ENCODE measurements around the gene ZNF799. TPM values are rescaled to one million over a fixed set of nuclear protein-coding genes. Genes with fewer than 3 reads are reported as not detected.
A peak's percentile ranks its signal among the peaks of the same experiment; 100 is the strongest.
"Not testable (repeated sequence)": the region's sequence is repeated elsewhere in the genome, so short reads cannot be mapped to it uniquely, and the experiment has no call there.

Gene ZNF799
- total and polyA plus RNA-seq, 8 donors: 0.45 to 6.7 (median 2.9) TPM

DNA sequence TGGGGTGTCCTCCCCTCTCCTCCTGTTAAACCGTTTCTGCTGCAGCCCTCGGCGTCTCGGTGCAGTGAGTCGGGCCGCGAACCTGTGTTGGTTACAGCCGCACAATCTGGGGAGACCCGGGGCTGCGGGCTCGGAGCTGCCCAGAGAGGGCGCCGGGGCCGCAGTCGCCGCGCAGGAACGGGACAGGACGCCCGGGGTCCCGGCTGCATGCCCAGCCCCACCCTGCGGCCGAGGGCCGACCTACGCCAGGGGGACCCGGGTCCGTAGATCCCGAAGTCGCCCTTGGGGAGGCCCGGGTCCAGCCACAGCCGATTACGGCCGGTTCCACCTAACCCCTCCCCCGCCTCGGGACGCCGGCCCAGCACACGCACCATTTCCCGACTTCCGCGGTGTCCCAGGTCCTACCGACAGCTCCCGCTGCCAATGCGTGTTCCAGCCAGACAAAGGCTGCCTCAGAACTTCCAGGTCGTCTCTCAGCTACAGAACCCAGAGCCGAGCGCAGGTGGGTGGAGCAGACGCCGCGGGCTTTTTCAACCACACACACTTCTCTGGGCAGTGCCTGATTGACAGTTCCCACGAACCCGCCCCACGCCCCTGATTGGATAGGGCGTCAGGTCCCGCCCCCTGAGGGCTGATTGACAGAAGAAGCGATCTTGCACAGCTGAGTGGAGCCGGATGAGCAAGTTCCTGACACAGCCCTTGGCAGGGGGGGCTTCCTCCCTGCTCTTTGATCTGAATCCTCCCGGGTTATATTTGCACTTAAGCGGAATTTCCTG lies 39.7 kb upstream of the ZNF799 start, which contains the start of gene ZNF443:
TSS of gene ZNF443 (minus strand) at position 481 of the 776 bp plus-strand sequence. CDS start at position 374, 107 bp downstream.
- TF ChIP-seq EP300 (IDR thresholded peaks at IDR 0.05) (no peak), POLR2AphosphoS5 (IDR thresholded peaks at IDR 0.05) (peak; percentile 40 to 87 (median 83))
- Histone ChIP-seq H3K27me3 (no peaks in the 10 kb centered on the region), H3K36me3 (no peaks in the 10 kb centered on the region), H3K9me3 (peaks cover 0 to 16% (median 3%) of the 10 kb centered on the region in 4 donors), H3K4me3 (peak within 1 kb of the TSS; percentile 52 to 84 (median 72)), H3K27ac (peak within 1 kb of the TSS; percentile 81 to 91 (median 90)), H3K4me1 (peaks cover 0 to 15% (median 6%) of the 10 kb centered on the region in 4 donors)
- WGBS, 5 donors: 0 to 1% (median 0%) methylated on average over 26 to 59 of the region's 59 CpGs
- intact Hi-C loops (cut with DNase I; ENCODE audit: low total_unique reads): no loop called here
- DNase-seq: peak; percentile 99 to 100

DNA sequence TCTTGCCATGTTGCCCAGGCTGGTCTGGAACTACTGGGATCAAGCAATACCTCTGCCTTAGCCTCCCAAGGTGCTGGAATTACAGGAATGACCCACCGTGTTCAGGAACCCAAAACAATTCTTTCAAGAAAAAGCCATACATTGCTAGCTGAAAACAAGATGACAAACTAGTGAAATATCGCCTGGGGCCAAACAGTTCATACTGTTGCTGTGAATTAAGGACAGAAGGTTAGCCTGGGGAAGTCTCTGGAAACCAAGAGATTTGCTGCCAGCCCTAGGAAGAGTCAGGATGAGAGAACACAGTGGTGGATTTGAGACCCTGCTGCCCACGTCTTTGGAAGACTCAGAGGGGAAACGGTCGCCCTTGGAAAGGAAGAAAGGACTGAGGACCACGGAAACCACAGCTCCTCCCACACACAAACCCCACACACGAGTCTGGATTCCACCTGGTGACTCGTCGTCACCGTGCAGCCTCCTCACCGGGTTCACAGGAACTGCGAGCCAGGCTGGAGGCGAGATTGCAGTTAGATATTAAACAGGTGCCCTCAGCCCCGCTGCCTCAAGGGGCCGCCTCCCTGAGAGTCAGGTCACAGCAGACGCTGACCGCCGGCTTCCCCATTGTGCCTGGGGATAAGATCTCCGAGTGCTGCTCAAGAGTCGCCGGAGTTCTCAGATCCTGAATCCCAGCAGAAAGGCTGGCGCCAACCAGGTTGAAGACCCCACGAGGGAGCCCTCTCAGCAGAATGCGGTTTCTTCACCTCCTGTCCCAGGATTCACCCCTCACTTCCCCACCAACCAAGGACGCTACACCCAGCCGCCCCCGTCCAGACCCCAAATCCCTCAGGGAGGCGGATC lies 38.8 kb upstream of the ZNF799 start:
- Histone ChIP-seq H3K4me3 (peak overlapping the region; percentile 52 to 84 (median 72)), H3K9me3 (peaks cover 0 to 11% (median 3%) of the 10 kb centered on the region in 4 donors), H3K27ac (peak overlapping the region; percentile 81 to 91 (median 90)), H3K4me1 (peaks cover 0 to 15% (median 6%) of the 10 kb centered on the region in 4 donors)
- peak; percentile 45 to 53 for DNase-seq
- H3K36me3 ChIP-seq; H3K27me3 ChIP-seq; intact Hi-C loops (cut with DNase I; ENCODE audit: low total_unique reads): not testable (repeated sequence)
- 1 to 4% (median 1%) methylated on average over 14 to 24 of the region's 28 CpGs for WGBS, 5 donors

DNA sequence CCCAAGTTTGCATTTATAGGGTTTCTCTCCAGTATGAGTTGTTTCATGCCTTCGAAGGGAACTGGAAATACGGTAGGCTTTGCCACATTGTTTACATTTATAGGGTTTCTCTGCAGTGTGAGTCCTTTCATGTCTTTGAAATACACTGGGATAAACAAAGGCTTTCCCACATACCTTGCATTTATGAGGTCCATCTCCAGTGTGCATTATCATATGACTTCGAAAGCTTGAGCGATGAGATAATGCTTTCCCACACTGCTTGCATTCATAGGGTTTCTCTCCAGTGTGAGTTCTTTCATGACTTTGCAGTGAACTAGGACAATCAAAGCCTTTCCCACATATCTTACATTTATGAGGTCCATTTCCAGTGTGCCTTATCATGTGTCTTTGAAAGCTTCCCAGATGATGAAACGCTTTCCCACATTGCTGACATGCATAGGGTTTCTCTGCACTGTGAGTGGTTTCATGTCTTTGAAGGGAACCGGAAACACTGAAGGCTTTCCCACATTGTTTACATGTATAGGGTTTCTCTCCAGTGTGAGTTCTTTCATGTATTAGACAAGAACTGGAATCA lies 29.7 kb upstream of the ZNF799 start:
- DNase-seq; intact Hi-C loops (cut with DNase I; ENCODE audit: low total_unique reads); H3K27ac ChIP-seq; H3K4me3 ChIP-seq; H3K27me3 ChIP-seq; H3K4me1 ChIP-seq: not testable (repeated sequence)
- 96 to 98% (median 98%) methylated on average over 6 of the region's 6 CpGs for WGBS, 5 donors
- Histone ChIP-seq H3K36me3 (peaks cover 11 to 37% (median 21%) of the 10 kb centered on the region in 4 donors), H3K9me3 (peaks cover 7 to 25% (median 12%) of the 10 kb centered on the region in 4 donors)

DNA sequence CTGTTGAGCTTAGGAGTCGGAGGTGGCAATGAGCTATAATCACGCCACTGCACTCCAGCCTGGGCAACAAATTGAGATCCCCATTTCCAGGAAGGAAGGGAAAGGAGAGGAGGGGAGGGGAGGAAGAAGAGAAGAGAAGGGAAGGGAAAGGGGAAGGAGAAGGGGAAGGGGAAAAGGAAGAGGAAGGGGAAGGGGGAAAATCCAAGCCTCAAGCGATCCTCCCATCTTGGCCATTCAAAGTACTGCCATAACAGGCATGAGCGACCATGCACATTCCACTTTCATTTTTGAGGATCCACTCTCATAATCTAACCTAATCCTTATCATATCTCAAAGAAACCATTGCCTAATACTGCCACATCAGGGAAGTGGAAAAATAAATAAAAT lies 24.8 kb upstream of the ZNF799 start:
- no peak overlapping the region for H3K27ac ChIP-seq
- DNase-seq: no peak
- H3K27me3 ChIP-seq: no peaks in the 10 kb centered on the region
- 94 to 98% (median 97%) methylated on average over 4 of the region's 4 CpGs for WGBS, 5 donors
- peaks cover 6 to 29% (median 10%) of the 10 kb centered on the region in 4 donors for H3K36me3 ChIP-seq
- H3K9me3 ChIP-seq: peaks cover 4 to 29% (median 16%) of the 10 kb centered on the region in 4 donors
- intact Hi-C loops (cut with DNase I; ENCODE audit: low total_unique reads): no loop called here
- H3K4me3 ChIP-seq: no peak overlapping the region
- H3K4me1 ChIP-seq: no peaks in the 10 kb centered on the region
- TF ChIP-seq EP300 (IDR thresholded peaks at IDR 0.05): no peak
- TF ChIP-seq, protein P1, sequence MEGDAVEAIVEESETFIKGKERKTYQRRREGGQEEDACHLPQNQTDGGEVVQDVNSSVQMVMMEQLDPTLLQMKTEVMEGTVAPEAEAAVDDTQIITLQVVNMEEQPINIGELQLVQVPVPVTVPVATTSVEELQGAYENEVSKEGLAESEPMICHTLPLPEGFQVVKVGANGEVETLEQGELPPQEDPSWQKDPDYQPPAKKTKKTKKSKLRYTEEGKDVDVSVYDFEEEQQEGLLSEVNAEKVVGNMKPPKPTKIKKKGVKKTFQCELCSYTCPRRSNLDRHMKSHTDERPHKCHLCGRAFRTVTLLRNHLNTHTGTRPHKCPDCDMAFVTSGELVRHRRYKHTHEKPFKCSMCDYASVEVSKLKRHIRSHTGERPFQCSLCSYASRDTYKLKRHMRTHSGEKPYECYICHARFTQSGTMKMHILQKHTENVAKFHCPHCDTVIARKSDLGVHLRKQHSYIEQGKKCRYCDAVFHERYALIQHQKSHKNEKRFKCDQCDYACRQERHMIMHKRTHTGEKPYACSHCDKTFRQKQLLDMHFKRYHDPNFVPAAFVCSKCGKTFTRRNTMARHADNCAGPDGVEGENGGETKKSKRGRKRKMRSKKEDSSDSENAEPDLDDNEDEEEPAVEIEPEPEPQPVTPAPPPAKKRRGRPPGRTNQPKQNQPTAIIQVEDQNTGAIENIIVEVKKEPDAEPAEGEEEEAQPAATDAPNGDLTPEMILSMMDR (IDR thresholded peaks at IDR 0.05): no peak
- no peak for TF ChIP-seq POLR2AphosphoS5 (IDR thresholded peaks at IDR 0.05)
- TF ChIP-seq POLR2A (IDR thresholded peaks at IDR 0.05): no peak

DNA sequence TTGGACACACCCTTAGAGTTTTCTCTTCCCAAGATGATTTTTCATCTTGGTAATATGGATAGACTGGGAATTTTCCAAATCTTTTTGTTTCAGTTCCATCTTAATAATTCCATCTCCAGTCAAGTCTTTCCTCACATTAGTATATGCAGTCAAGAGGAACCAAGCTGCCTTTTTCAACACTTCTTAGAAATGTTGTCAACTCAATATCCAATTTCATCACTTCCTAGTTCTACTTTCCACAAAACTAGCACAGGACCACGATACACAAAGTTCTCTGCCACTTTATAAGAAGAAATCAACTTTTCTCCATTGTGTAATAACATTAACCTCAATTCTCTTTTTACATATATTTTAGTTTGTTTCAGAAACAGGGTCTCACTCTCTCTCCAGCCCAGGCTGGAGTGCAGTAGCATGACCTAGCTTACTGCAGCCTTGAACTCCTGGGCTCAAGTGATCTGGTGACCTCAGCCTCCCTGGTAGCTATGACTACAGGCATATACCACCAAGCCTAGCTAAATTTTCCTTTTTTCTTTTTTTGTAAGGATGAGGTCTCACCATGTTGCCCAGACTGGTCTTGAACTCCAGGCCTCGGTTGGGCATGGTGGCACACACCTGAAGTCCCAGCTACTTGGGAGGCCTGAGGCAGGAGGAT lies 24.3 kb upstream of the ZNF799 start:
- Histone ChIP-seq H3K9me3 (peaks cover 0 to 23% (median 11%) of the 10 kb centered on the region in 4 donors), H3K4me1 (no peaks in the 10 kb centered on the region), H3K4me3 (no peak overlapping the region), H3K27me3 (no peaks in the 10 kb centered on the region), H3K36me3 (peaks cover under 1 to 24% (median 5%) of the 10 kb centered on the region in 4 donors), H3K27ac (no peak overlapping the region)
- 92 to 99% (median 94%) methylated on average over 2 of the region's 2 CpGs for WGBS, 5 donors
- intact Hi-C loops (cut with DNase I; ENCODE audit: low total_unique reads): no loop called here
- TF ChIP-seq POLR2A (IDR thresholded peaks at IDR 0.05): no peak
- TF ChIP-seq, protein P1 (IDR thresholded peaks at IDR 0.05): no peak
- no peak for TF ChIP-seq EP300 (IDR thresholded peaks at IDR 0.05)
- no peak for TF ChIP-seq POLR2AphosphoS5 (IDR thresholded peaks at IDR 0.05)
- DNase-seq: no peak

DNA sequence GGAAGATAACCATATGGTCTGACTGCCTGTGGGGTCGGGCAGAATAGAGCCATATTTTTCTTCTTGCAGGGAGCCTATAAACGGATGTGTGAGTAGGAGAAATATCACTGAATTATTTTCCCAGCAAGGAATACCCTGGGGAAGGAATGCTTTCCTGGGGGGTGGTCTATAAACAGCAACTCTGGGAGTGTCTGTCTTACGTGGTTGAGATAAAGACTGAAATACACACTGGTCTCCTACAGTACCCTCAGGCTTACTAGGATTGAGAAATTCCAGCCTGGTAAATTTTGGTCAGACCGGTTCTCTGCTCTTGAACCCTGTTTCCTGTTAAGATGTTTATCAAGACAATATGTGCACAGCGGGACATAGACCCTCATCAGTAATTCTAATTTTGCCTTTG lies 16.2 kb upstream of the ZNF799 start:
- Histone ChIP-seq H3K9me3 (peaks cover 0 to 20% (median 6%) of the 10 kb centered on the region in 4 donors), H3K36me3 (peaks cover 0 to 15% (median 0%) of the 10 kb centered on the region in 4 donors)
- WGBS, 5 donors: 92 to 96% (median 94%) methylated on average over 5 of the region's 5 CpGs
- H3K27me3 ChIP-seq; intact Hi-C loops (cut with DNase I; ENCODE audit: low total_unique reads); H3K4me3 ChIP-seq; H3K4me1 ChIP-seq; H3K27ac ChIP-seq; DNase-seq: not testable (repeated sequence)
